ENCODE measurements around the gene STX3. TPM values are rescaled to one million over a fixed set of nuclear protein-coding genes. Genes with fewer than 3 reads are reported as not detected.

STX3 gene
- total RNA-seq, 2 donors from 2014 or later, result 10.3 to 18.1 TPM

DNA sequence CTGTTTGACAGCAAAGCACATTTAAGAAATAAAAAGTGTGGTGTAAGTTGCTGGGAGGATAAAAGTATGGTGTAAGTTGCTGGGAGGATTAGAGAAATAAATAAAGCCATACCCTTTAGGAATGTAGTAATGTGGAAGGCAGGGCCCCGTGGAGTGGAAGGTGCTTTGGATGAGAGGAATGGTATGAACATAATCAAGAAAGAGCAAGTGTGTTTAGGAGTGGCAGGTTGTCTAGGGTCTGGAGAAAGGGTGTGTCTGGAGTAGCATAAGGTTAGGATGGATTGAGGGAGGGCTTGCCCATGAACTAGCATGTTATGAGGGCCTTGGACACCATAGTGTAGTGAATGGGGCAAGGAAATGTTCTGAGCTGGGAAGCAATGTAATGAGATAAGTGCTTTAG, 37.3 kb downstream of the STX3 start:
- Histone ChIP-seq H3K4me3 (no peak overlapping the region), H3K9me3 (no peaks in the 10 kb centered on the region), H3K27ac (no peak overlapping the region), H3K4me1 (peaks cover 0 to 1% of the 10 kb centered on the region in 2 donors), H3K36me3 (peaks cover 70% of the 10 kb centered on the region), H3K27me3 (no peaks in the 10 kb centered on the region)
- DNase-seq (ENCODE audit: low spot score), result no peak
- TF ChIP-seq, protein P1, sequence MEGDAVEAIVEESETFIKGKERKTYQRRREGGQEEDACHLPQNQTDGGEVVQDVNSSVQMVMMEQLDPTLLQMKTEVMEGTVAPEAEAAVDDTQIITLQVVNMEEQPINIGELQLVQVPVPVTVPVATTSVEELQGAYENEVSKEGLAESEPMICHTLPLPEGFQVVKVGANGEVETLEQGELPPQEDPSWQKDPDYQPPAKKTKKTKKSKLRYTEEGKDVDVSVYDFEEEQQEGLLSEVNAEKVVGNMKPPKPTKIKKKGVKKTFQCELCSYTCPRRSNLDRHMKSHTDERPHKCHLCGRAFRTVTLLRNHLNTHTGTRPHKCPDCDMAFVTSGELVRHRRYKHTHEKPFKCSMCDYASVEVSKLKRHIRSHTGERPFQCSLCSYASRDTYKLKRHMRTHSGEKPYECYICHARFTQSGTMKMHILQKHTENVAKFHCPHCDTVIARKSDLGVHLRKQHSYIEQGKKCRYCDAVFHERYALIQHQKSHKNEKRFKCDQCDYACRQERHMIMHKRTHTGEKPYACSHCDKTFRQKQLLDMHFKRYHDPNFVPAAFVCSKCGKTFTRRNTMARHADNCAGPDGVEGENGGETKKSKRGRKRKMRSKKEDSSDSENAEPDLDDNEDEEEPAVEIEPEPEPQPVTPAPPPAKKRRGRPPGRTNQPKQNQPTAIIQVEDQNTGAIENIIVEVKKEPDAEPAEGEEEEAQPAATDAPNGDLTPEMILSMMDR (IDR thresholded peaks at IDR 0.05), result no peak

DNA sequence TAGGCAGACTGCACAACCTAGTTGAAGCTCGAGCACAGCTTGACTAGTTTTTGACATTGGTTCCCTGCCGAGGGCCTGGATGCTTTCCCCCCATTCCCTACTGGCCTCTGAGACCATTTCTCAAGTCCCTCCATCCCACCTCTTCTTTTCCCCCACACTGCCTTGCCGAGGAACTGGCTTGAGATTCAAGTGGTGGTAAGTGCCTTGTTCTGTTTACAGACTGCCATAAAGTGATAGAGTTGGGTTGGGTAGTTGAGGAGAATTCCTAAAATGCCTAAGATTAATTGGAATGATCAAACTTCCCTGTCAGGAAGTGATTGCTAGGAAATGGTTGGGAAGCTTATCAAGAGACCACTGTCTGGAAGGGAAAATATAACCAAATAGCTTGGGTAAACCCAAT, 39.2 kb downstream of the STX3 start:
- Histone ChIP-seq H3K27ac (no peak overlapping the region), H3K27me3 (no peaks in the 10 kb centered on the region), H3K4me3 (no peak overlapping the region), H3K36me3 (peaks cover 60% of the 10 kb centered on the region), H3K4me1 (no peaks in the 10 kb centered on the region), H3K9me3 (no peaks in the 10 kb centered on the region)
- TF ChIP-seq, protein P1 (IDR thresholded peaks at IDR 0.05), result no peak
- DNase-seq (ENCODE audit: low spot score), result no peak

DNA sequence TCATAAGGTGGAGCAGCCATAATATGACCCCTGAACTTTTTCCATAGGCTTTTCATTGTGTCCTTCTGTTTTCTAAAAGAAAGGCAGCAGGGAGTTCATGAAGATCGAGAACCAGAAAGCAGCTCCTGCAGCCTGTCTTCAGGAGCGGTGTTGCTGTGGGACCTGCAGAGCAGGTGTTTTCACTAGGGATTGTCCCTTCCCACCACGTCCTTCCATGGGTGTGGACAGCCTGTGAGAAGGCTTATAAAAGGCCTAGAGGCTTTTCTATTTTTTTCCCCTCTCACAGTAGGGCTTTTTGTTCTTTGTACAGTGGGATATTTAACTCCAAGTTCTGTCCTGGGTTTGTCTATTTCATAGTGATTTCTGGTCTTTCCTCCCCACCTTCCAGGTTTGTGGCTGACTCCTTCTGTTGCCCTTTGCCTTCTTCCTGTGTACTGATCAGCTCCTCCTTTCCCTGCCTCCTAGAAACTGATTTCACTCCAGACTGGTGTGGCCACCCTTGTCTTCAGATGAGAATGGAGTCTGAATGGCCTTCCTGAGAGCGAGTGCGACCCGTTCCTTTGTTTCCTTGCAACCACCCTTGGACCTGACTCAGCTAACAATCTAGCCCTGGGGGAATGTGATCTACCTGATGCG, 45.3 kb downstream of the STX3 start:
- no peak for DNase-seq (ENCODE audit: low spot score)
- Histone ChIP-seq H3K4me3 (no peak overlapping the region), H3K9me3 (no peaks in the 10 kb centered on the region), H3K4me1 (peaks cover 0 to 9% of the 10 kb centered on the region in 2 donors), H3K36me3 (peaks cover 46% of the 10 kb centered on the region), H3K27me3 (no peaks in the 10 kb centered on the region), H3K27ac (no peak overlapping the region)
- TF ChIP-seq, protein P1 (IDR thresholded peaks at IDR 0.05), result no peak

DNA sequence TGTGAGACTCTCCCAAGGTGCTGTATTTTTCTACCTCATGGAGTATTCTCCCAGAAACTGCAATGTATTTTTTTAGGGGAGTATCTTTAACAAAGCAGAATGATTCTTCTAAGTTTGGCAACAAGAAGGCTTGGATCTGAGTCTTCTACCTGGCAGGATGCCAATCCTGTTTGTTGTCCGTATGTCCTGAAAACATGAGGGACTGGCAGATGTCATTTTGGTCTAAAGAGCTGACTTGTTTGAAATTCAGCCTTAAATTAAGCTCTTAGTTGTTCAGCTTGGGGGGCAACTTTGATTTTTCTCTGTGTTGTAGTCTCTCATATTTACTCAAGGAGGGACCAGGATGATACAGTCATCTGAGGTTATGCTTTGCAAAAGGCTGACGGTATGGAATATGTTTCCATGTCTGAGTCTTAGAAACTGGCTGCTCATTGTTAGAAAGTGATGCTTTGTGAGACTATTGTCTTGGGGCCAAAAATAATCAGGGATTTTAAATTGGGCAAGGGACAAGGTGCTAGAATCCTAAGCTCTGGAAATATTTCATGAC, 46.1 kb downstream of the STX3 start:
- TF ChIP-seq, protein P1 (IDR thresholded peaks at IDR 0.05), result no peak
- DNase-seq (ENCODE audit: low spot score), result no peak
- Histone ChIP-seq H3K9me3 (no peaks in the 10 kb centered on the region), H3K36me3 (peaks cover 46% of the 10 kb centered on the region), H3K27me3 (no peaks in the 10 kb centered on the region), H3K27ac (no peak overlapping the region), H3K4me1 (peaks cover 0 to 9% of the 10 kb centered on the region in 2 donors), H3K4me3 (no peak overlapping the region)

DNA sequence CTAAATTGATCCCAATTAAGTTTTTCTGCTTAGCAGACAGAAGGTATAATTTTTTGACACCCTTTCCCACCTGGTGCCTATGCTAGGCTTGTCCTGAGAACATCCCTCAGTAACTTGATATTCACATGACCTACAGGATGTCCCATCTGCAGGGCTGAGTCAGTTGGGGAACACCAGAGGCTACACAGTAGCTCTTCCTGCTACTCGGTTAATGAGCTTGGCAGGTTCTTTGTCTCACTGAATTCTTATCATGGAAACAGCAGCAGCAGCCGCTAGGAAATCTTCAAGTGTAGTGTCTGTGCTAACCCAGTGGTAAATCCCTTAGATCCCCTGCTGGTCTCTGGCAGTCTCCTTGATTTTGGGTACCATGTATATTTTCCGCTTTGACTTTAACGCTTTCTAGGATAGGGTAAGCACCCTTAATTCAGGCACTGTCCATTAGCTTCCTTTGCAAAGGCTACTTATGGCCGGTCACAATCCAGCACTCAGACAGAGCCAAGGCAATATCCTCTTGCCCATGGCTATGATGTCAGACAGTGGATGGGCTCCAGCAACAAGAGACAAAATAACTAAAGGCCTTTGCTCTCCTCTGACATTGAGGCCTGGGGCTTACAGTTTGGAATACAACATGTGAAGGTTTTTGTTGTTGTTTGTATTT, 46.9 kb downstream of the STX3 start:
- TF ChIP-seq, protein P1 (IDR thresholded peaks at IDR 0.05), result no peak
- Histone ChIP-seq H3K27me3 (no peaks in the 10 kb centered on the region), H3K27ac (peak overlapping the region; percentile 24 to 56), H3K4me3 (no peak overlapping the region), H3K9me3 (no peaks in the 10 kb centered on the region), H3K4me1 (peaks cover 0 to 9% of the 10 kb centered on the region in 2 donors), H3K36me3 (peaks cover 48% of the 10 kb centered on the region)
- DNase-seq (ENCODE audit: low spot score), result no peak

Measured in right atrium auricular region (tissue), 2 donors.